Amniotic stem cell (primary cell): ENCODE results near the gene RPL6.
"Not testable (repeated sequence)": the region's sequence is repeated elsewhere in the genome, so short reads cannot be mapped to it uniquely, and the experiment has no call there.

Experiments
- DNase-seq: peaks from one replicate; lab custom pipeline; 2025; lab: John Stamatoyannopoulos, UW

The RPL6 gene

DNA sequence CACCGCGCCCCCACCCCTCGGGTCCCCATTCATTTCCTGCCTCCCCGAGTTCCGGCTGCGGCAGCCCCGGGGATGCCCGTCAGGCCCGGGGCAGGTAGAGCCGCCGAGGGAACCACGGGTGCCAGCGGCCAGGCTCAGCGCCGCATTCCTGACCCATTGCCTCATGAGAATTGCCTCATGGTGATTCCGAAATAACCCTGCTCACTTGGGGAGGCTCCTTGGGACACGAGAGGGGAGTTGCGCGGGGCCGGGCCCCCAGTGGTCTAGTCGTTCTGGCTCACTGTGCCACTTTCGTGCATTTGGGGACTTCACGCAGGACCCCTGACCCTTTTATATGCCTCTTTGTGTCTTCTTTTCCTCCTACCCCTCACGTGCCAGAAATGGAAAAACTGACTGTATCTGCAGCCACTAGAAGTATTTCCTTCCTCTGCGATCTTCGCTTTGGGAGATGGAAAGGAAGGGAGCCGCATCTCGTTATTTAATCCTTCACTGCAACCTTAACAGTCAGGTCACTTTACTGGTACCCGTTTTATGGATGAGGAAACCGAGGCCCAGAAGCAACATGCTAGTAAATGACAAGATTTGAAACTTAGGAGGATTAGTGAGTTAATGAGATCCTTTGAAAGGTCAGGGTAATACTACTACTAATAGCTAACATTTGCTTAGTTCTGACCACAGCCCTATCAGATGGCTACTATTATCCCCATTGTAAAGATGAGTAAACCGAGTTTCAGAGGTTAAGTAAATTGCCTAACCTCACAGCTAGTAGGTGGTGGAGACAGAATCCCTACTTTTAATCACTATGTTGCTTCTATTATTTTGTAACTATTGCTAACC, 10.1 kb upstream of the RPL6 start:
- peak; percentile 72 for DNase-seq

DNA sequence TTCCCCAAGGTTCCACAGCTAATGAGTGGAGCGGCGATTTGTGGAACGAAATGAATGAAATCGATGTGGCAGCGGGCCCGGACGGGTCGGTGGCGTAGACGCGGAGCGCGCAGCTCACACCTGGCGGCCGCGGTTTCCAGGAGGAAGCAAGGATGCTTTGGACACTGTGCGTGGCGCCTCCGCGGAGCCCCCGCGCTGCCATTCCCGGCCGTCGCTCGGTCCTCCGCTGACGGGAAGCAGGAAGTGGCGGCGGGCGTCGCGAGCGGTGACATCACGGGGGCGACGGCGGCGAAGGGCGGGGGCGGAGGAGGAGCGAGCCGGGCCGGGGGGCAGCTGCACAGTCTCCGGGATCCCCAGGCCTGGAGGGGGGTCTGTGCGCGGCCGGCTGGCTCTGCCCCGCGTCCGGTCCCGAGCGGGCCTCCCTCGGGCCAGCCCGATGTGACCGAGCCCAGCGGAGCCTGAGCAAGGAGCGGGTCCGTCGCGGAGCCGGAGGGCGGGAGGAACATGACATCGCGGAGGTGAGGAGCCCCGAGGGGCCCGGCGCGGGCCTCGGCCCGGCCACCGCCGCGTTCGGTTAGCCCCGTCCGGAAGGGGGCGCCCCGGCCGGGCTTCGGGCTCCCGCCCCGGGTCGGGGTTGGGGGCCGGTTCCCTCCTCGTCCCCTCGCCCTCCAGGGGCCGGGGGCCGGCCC, 9.3 kb upstream of the RPL6 start, which contains the start of gene PTPN11:
TSS of gene PTPN11 (plus strand) at position 340 of the 689 bp plus-strand sequence. CDS start at position 505, 165 bp downstream.
- DNase-seq: peak; percentile 67

DNA sequence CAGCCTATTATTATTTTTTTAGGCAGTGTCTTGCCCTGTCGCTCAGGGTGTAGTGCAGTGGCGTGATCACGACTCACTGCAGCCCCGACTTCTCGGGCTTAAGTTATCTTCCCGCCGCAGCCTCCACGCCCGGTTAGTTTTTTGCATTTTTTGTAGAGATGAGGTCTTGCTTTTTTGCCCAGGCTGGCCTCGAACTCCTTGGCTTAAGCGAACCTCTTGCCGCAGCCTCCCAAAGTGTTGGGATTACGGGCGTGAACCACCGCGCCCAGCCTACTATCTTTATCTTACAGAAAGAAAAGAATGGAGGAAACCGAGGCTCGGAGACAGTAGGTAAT, 8.8 kb upstream of the RPL6 start:
- DNase-seq: no peak

DNA sequence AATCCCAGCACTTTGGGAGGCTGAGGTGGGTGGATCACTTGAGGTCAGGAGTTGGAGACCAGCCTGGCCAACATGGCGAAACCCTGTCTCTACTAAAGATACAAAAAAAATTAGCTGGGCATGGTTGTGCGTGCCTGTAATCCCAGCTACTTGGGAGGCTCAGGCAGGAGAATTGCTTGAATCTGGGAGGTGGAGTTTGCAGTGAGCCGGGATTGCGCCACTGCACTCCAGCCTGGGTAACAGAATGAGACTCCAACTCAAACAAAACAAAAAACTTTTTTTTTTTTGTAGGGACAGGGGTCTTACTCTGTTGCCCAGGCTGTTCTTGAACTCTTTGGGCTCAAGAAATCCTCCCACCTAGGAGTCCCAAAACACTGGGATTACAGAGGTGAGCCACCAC, 6.1 kb upstream of the RPL6 start:
- not testable (repeated sequence) for DNase-seq

DNA sequence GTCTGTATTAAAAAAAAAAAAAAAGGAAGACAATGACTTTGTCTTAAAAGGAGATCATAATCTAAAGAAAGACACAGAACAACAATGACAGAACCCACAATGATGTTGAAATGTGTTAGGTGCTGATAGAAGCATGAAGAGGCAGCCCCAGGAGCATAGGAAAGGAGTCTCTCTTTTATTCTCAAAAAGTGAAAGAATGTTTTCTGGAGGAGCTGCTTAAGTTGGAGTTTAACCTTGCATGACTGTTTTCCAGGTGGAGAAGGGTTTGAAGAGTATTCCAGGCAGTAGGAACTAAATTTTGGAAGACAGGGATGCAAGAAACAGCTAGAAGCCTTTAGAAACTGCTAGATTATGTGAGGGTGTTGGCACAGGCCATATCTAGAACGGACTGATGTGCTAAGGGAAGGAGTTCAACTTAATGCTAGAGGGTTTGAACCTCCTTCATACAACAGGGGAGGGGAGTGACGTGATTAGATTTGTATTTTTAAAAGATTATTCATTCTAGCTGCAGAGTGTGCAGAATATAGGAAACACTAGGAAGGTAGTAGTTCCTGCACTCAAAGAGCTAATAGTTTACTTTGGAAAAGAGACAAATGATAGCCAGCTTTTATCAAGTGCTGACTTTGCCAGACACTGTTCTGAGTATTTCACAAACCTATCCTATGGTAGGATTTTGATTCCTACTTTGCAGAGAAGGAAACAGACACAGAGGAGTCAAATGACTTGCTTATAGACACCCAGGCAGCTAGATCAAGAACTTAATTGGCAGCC, 4.6 kb upstream of the RPL6 start:
- no peak for DNase-seq

DNA sequence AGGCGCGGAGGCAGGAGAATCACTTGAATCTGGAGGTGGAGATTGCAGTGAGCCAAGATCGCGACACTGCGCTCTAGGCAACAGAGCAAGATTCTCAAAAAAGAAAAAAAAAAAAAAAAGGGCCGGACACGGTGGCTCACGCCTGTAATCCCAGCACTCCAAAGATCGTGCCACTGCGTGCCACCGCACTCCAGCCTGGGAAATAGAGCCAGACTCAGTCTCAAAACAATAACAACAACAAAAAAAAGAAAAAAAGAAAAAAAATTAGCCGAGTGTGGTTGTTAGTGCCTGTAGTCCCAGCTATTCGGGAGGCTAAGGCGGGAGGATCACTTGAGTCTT, 470 bp upstream of the RPL6 start:
- no peak for DNase-seq

DNA sequence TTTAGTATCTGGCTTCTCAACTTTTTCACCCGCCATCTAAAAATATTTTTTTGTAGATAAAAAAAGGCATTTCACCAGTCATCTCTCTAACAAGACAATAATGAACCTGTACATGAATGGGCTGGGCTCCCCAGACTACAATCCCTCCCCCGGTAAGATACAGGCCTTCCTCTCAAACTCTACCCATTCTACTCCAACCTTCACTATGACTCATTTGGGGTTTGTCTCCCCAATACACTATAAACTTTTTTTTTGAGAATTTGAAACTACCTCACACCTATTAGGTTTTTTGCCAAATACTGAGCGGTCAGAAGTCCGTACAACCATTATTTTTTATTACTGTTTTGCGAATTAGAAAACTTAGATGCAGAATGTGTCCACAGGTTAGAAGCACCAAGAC, 784 bp downstream of the RPL6 start:
- DNase-seq: no peak

DNA sequence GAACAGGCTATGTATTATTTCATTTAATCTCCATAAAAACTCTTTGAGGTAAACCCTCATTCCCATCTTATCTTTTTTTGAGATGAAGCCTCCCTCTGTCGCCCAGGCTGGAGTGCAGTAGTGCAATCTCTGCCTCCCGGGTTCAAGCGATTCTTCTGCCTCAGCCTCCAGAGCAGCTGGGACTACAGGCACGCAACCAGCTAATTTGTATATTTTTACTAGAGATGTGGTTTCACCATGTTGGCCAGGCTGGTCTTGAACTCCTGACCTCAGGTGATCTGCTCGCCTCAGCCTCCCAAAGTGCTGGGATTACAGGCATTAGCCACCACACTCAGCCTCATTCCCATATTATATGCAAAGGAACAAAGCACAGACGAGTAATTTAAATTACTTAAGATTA, 1.7 kb downstream of the RPL6 start:
- not testable (repeated sequence) for DNase-seq

DNA sequence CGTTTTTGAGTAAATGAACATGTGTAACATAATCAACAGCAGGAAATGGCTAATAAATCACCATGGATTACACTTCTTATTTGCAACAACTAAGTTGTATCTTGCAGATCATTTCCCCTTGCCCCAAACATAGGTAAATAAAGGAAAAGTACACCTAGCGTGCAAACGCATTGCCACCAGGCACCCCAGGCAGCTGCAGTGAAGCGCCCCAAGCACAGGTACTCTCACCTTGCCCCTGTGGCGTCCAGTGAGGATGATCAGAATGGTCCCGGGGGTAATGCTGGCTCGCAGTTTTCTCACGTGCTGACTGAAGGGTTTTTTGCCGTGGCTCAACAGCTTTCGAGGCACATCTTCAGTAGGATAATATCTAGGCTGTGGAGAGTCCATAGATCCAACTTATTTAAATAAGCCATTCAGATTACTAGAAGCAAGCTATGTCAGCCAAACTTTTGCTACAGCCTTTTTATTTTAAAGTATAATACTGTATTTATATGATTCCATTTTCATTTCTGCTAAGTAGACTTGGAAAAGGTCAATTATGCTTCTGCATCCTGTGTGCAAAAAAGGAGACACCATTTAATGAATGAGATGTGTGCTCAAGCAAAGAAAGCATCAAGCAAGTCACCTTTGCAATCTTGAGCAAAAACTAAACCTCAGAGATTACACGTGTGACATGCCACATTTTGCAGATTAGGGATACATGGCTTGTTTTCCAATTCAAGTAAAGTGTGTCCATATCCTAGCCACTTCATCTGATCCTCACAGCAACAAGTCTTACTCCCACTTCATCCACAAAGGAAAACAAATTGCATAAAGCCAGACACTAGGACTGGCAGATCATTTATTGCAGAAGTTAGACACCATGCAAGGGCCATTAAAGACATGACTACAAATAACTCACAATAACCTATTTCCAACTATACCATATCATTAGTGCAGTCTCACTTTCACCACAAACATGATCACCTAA, 2.6 kb downstream of the RPL6 start:
- DNase-seq: no peak

DNA sequence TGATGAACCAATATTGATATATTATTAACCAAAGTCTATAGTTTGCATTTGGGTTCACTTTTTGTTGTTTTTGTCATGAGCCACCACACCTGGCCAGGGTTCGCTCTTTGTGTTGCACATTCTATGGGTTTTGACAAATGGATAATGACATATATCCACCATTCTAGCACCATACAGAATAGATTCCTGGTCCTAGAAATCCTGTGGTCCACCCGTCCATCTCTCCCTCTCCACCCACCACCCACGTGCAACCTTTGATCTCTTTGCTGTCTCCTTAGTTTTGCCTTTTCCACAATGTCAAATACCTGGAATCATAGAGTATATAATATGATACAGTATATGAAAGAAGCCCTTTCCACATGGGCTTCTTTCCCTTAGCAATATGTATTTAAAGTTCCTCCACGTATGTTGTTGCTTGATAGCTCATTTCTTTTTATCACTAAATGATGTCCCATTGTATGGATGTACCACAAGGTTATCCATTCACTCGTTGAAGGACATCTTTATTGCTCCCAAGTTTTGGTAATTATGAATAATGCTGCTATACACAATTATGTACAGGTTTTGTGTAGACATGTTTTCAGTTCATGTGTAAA, 7.4 kb downstream of the RPL6 start:
- DNase-seq: no peak

DNA sequence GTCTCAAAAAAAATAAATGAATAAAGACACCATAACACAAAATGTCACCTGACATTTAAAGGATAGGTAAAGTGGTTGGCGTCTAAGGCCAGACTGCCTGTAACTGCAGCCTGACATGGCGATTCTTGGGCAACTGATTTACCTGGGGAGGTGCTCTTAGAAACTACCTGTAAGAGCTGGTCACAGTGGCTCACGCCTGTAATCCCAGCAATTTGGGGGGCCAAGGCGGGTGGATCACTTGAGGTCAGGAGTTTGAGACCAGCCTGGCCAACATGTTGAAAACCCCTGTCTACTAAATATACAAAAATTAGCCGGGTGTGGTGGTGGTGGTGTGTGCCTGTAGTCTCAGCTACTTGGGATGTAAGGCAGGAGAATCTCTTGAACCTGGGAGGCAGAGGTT, 8.4 kb downstream of the RPL6 start:
- no peak for DNase-seq

DNA sequence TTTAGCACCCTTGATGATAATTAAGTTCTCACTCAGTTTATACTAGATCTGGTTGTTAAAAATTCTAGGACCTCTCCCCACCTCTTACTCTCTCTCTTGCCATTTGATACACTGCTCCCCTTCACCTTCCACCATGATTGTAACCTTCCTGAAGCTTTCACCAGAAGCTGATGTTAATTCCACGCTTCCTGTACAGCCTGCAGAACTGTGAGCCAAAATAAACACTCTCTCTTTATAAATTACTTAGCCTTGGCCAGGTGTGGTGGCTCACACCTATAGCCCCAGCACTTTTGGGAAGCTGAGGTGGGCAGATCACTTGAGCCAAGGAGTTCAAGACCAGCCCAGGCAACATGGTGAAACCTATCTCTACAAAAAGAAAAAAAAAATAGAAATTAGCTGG, 16.1 kb downstream of the RPL6 start:
- no peak for DNase-seq

DNA sequence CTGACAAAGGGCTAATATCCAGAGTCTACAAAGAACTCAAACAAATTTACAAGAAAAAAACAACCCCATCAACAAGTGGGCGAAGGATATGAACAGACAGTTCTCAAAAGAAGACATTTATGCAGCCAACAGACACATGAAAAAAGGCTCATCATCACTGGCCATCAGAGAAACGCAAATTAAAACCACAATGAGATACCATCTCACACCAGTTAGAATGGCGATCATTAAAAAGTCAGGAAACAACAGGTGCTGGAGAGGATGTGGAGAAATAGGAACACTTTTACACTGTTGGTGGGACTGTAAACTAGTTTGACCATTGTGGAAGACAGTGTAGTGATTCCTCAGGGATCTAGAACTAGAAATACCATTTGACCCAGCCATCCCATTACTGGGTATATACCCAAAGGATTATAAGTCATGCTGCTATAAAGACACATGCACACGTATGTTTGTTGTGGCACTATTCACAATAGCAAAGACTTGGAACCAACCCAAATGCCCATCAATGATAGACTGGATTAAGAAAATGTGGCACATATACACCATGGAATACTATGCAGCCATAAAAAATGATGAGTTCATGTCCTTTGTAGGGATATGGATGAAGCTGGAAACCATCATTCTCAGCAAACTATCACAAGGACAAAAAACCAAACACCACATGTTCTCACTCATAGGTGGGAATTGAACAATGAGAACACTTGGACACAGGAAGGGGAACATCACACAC, 19.3 kb downstream of the RPL6 start:
- not testable (repeated sequence) for DNase-seq

DNA sequence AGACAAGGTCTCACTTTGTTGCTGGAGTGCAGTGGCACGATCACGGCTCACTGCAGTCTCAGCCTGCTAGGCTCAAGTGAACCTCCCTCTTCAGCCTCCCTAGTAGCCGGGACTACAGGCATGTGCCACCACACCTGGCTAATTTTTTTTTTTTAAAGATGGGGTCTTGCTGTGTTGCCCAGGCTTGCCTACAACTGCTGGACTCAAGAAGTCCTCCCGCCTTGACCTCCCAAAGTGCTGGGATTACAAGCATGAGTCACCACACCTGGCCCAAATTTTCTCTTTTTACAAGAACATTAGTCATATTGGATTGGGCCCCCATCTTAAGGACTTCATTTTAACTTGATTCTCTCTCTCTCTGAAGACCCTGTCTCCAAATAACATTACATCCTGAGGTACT, 20.2 kb downstream of the RPL6 start:
- no peak for DNase-seq

DNA sequence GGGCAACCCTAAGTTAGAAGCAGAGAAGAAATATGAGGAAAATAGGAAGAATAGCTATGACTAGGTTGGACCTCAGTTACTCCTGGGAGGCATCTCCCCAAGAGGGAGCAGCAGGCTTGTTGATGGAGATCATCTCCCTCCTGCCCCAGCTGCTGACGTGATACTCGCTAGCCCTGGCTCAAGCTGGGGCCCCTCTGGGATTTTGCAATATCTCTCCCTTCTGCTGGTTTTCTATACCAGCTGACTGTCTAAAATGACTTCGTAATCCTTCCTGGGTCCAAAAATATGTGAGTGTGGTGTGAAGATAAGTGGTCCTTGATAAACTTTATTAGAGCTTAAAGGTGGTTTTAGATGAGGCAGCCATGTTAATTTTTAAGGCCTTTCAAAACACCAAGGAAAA, 22.7 kb downstream of the RPL6 start:
- no peak for DNase-seq

DNA sequence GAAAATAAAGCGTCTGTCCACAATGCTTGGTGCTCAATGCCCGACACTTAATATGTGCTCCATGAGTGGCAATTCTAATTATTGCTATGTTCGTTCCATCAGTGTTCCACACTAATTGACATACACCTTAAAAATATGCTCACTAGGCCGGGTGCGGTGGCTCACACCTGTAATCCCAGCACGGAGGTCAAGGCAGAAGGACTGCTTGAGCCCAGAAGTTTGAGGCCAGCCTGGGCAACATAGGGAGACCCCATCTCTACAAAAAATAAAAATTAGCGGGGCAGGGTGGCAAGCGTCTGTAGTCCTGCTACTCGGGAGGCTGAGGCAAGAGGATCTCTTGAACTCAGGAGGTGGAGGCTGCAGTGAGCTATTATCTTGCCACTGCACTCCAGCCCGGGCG, 26.5 kb downstream of the RPL6 start:
- no peak for DNase-seq

DNA sequence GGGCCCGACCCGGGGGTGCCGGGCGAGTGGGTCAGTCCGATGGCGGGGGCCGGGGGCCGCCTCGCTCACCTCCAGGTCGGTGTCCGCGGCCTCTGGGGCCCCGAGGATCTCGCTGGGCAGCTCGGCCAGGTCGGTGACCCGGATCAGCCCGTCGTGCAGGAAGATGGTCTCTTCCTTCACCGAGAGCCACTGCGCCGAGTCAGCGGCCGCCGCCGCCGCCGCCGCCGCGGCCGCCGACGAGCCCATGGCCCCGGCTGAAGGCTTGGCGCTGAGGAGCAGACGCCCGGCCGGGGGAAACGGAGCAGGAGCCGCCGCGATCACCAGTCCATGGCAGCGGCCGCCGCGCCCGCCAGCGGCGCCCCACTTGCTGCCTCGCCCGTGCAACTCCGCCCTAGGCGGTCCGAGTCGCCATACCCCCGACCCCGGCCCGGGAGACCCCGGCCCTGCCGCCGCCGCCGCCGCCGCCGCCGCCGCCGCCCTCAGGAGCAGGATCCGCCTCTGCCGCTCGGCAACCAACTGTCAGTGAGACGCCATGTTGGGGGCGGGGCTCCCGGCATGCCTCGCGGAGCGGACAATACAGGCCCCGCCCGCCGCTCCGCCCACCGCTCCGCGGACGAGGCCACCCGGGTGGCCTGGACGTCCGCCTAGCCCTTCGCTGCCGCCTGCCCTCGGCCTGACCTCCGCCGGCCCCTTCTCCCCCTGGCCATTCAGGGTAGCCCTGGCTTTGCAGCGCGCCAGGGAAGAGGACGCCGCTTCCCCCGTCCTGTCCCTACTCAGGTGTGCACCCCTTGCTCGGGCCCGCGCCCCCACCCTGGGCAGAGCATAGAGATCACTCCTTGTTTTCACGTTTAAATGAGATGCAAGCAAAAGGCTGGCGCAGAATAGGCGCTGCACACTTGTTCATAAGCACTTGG, 27.3 kb downstream of the RPL6 start, which contains the start of gene HECTD4:
TSS of gene HECTD4 (minus strand) at position 549 of the 914 bp plus-strand sequence. CDS start at position 246, 303 bp downstream.
- peak; percentile 73 for DNase-seq

DNA sequence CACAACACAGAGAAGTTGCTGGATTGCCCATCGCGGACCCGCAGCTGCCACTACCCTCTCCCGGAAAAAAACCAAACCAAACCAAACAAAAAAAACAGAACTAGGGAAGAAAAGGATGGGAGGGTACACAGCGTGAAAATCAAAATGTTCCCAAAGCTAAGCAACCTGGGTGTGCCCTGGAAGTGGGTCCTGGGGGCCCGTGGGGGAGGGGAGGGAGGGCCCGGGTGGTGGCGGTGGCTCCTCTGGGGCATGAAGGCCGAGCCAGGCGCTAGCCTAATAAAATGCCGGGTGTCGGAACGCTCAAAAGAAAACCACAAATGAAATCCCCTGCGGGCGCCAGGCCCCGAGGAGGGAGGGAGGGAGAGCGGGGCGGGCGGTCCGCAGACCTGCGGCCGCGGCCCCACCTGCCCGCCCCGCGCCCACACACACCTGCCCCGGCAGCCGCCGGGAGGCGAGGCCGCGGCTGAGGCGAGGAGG, 28.0 kb downstream of the RPL6 start:
- DNase-seq: no peak
